ENCODE results near the gene HIVEP2. TPM values are rescaled to one million over a fixed set of nuclear protein-coding genes. Genes with fewer than 3 reads are reported as not detected.

The HIVEP2 gene
- polyA plus RNA-seq, 3 donors: 0.16 to 1.4 (median 0.64) TPM

GRCh38 chr6:142857233-142857761 is 87.7 kb downstream of the HIVEP2 start:
- Histone ChIP-seq H3K9ac (ENCODE audit: insufficient read depth, low read length, poor library complexity, severe bottlenecking) (no peak overlapping the region), H3K36me3 (replicated peaks in 1 of 2; ENCODE audit: control insufficient read depth in 1 of 2, insufficient read depth in 2 of 2, low read length in 2 of 2) (no peaks in the 10 kb centered on the region), H3K27ac (ENCODE audit: low read depth in 1 of 2, low read length in 2 of 2) (no peak overlapping the region), H3K4me1 (ENCODE audit: control insufficient read depth in 1 of 2, insufficient read depth in 2 of 2, low read length in 2 of 2) (peaks cover 18 to 22% of the 10 kb centered on the region in 2 donors), H3K4me3 (replicated peaks in 1 of 3; ENCODE audit: low read depth in 2 of 3, low read length in 3 of 3) (no peak overlapping the region), H4K20me1 (ENCODE audit: insufficient read depth, low read length) (no peaks in the 10 kb centered on the region), H3K9me3 (replicated peaks in 1 of 2; ENCODE audit: control insufficient read depth in 1 of 2, insufficient read depth in 1 of 2, low read length in 2 of 2) (no peaks in the 10 kb centered on the region), H3K79me2 (ENCODE audit: insufficient read depth, low read length) (no peaks in the 10 kb centered on the region), H2AFZ (ENCODE audit: insufficient read depth, low read depth, low read length, poor library complexity, severe bottlenecking) (no peak overlapping the region), H3K4me2 (replicated peaks; ENCODE audit: extremely low read depth, low read length, poor library complexity, severe bottlenecking) (peak overlapping the region; percentile 24), H3K27me3 (ENCODE audit: control insufficient read depth in 2 of 2, insufficient read depth in 2 of 2, low read length in 2 of 2) (no peaks in the 10 kb centered on the region)
- no peak for DNase-seq
- intact Hi-C loops (cut with micrococcal nuclease): no loop called here
- no peak for TF ChIP-seq CTCF (IDR thresholded peaks at IDR 0.05)
- WGBS (ENCODE audit: insufficient coverage): 45% methylated on average over 2 of the region's 7 CpGs
- Mint-ChIP-seq H3K4me3 (no peak overlapping the region), H3K27me3 (ENCODE audit: low read depth in 3 of 3) (peaks cover 3 to 5% (median 4%) of the 10 kb centered on the region in 3 donors), H3K4me1 (peaks cover 28% of the 10 kb centered on the region), H3K9me3 (peaks cover 0 to 2% (median 0%) of the 10 kb centered on the region in 7 donors), H3K27ac (peak overlapping the region in 1 of 7 donors; percentile 70), H3K36me3 (peaks cover 0 to 3% of the 10 kb centered on the region in 2 donors)

GRCh38 chr6:142856624-142857232 is 88.2 kb downstream of the HIVEP2 start:
- DNase-seq: no peak
- H3K4me2 ChIP-seq (replicated peaks; ENCODE audit: extremely low read depth, low read length, poor library complexity, severe bottlenecking): peak overlapping the region; percentile 24
- peaks cover 0 to 3% of the 10 kb centered on the region in 2 donors for H3K36me3 Mint-ChIP-seq
- H3K27me3 Mint-ChIP-seq (ENCODE audit: low read depth in 3 of 3): peaks cover 3 to 5% (median 4%) of the 10 kb centered on the region in 3 donors
- no peak overlapping the region for H3K4me3 Mint-ChIP-seq
- H3K4me1 Mint-ChIP-seq: peaks cover 28% of the 10 kb centered on the region
- H3K9me3 Mint-ChIP-seq: peaks cover 0 to 2% (median 0%) of the 10 kb centered on the region in 7 donors
- H3K27ac ChIP-seq (ENCODE audit: low read depth in 1 of 2, low read length in 2 of 2): no peak overlapping the region
- peak overlapping the region in 2 of 7 donors; percentile 30 to 70 for H3K27ac Mint-ChIP-seq
- WGBS (ENCODE audit: insufficient coverage): 0% methylated on average over 1 of the region's 6 CpGs
- no peak overlapping the region for H3K4me3 ChIP-seq (replicated peaks in 1 of 3; ENCODE audit: low read depth in 2 of 3, low read length in 3 of 3)
- no peak overlapping the region for H2AFZ ChIP-seq (ENCODE audit: insufficient read depth, low read depth, low read length, poor library complexity, severe bottlenecking)
- no peak for TF ChIP-seq CTCF (IDR thresholded peaks at IDR 0.05)
- H3K9me3 ChIP-seq (replicated peaks in 1 of 2; ENCODE audit: control insufficient read depth in 1 of 2, insufficient read depth in 1 of 2, low read length in 2 of 2): no peaks in the 10 kb centered on the region
- H3K9ac ChIP-seq (ENCODE audit: insufficient read depth, low read length, poor library complexity, severe bottlenecking): no peak overlapping the region
- H3K27me3 ChIP-seq (ENCODE audit: control insufficient read depth in 2 of 2, insufficient read depth in 2 of 2, low read length in 2 of 2): no peaks in the 10 kb centered on the region
- intact Hi-C loops (cut with micrococcal nuclease): no loop called here
- H4K20me1 ChIP-seq (ENCODE audit: insufficient read depth, low read length): no peaks in the 10 kb centered on the region
- peaks cover 18 to 22% of the 10 kb centered on the region in 2 donors for H3K4me1 ChIP-seq (ENCODE audit: control insufficient read depth in 1 of 2, insufficient read depth in 2 of 2, low read length in 2 of 2)
- H3K36me3 ChIP-seq (replicated peaks in 1 of 2; ENCODE audit: control insufficient read depth in 1 of 2, insufficient read depth in 2 of 2, low read length in 2 of 2): no peaks in the 10 kb centered on the region
- no peaks in the 10 kb centered on the region for H3K79me2 ChIP-seq (ENCODE audit: insufficient read depth, low read length)
